ENCODE measurements around the gene ADGRL3. TPM values are rescaled to one million over a fixed set of nuclear protein-coding genes. Genes with fewer than 3 reads are reported as not detected.

ADGRL3 gene
- total RNA-seq, 1 donor from 2014 or later = 44.8 TPM

- no peak overlapping the region for H3K4me3 Mint-ChIP-seq (ENCODE audit: unreplicated experiment)
- no peak for DNase-seq (ENCODE audit: low spot score)
- H3K4me1 Mint-ChIP-seq (ENCODE audit: unreplicated experiment) = peaks cover 4% of the 10 kb centered on the region
- no peaks in the 10 kb centered on the region for H3K27me3 Mint-ChIP-seq (ENCODE audit: unreplicated experiment)
- no peak for TF ChIP-seq CTCF (IDR thresholded peaks at IDR 0.05; ENCODE audit: unreplicated experiment)
- no peak overlapping the region for H3K27ac Mint-ChIP-seq (ENCODE audit: unreplicated experiment)
- no peaks in the 10 kb centered on the region for H3K36me3 Mint-ChIP-seq (ENCODE audit: low read depth, unreplicated experiment)
- no peaks in the 10 kb centered on the region for H3K9me3 Mint-ChIP-seq (ENCODE audit: unreplicated experiment)
Measured at GRCh38 chr4:61540944-61541343, 340.8 kb downstream of the ADGRL3 start.

GRCh38 chr4:61541459-61541858 lies 341.3 kb downstream of the ADGRL3 start:
- no peak for TF ChIP-seq CTCF (IDR thresholded peaks at IDR 0.05; ENCODE audit: unreplicated experiment)
- no peak for DNase-seq (ENCODE audit: low spot score)
- Mint-ChIP-seq H3K9me3 (ENCODE audit: unreplicated experiment) (no peaks in the 10 kb centered on the region), H3K36me3 (ENCODE audit: low read depth, unreplicated experiment) (no peaks in the 10 kb centered on the region), H3K4me3 (ENCODE audit: unreplicated experiment) (no peak overlapping the region), H3K4me1 (ENCODE audit: unreplicated experiment) (peaks cover 4% of the 10 kb centered on the region), H3K27me3 (ENCODE audit: unreplicated experiment) (no peaks in the 10 kb centered on the region), H3K27ac (ENCODE audit: unreplicated experiment) (no peak overlapping the region)

- Mint-ChIP-seq H3K27me3 (ENCODE audit: unreplicated experiment) (no peaks in the 10 kb centered on the region), H3K4me3 (ENCODE audit: unreplicated experiment) (no peak overlapping the region), H3K9me3 (ENCODE audit: unreplicated experiment) (no peaks in the 10 kb centered on the region), H3K36me3 (ENCODE audit: low read depth, unreplicated experiment) (no peaks in the 10 kb centered on the region), H3K27ac (ENCODE audit: unreplicated experiment) (no peak overlapping the region), H3K4me1 (ENCODE audit: unreplicated experiment) (peaks cover 4% of the 10 kb centered on the region)
- no peak for TF ChIP-seq CTCF (IDR thresholded peaks at IDR 0.05; ENCODE audit: unreplicated experiment)
- DNase-seq (ENCODE audit: low spot score) = no peak
Measured at GRCh38 chr4:61543976-61544375, 343.9 kb downstream of the ADGRL3 start.

- Mint-ChIP-seq H3K27ac (ENCODE audit: unreplicated experiment) (no peak overlapping the region), H3K9me3 (ENCODE audit: unreplicated experiment) (no peaks in the 10 kb centered on the region), H3K4me1 (ENCODE audit: unreplicated experiment) (peaks cover 2% of the 10 kb centered on the region), H3K4me3 (ENCODE audit: unreplicated experiment) (no peak overlapping the region), H3K36me3 (ENCODE audit: low read depth, unreplicated experiment) (no peaks in the 10 kb centered on the region), H3K27me3 (ENCODE audit: unreplicated experiment) (no peaks in the 10 kb centered on the region)
- TF ChIP-seq CTCF (IDR thresholded peaks at IDR 0.05; ENCODE audit: unreplicated experiment) = no peak
- DNase-seq (ENCODE audit: low spot score) = no peak
Measured at GRCh38 chr4:61545902-61546480, 345.9 kb downstream of the ADGRL3 start.

GRCh38 chr4:61549336-61549735 lies 349.2 kb downstream of the ADGRL3 start:
- H3K4me1 Mint-ChIP-seq (ENCODE audit: unreplicated experiment) = no peaks in the 10 kb centered on the region
- no peaks in the 10 kb centered on the region for H3K27me3 Mint-ChIP-seq (ENCODE audit: unreplicated experiment)
- H3K27ac Mint-ChIP-seq (ENCODE audit: unreplicated experiment) = no peak overlapping the region
- no peaks in the 10 kb centered on the region for H3K9me3 Mint-ChIP-seq (ENCODE audit: unreplicated experiment)
- DNase-seq (ENCODE audit: low spot score) = no peak
- H3K36me3 Mint-ChIP-seq (ENCODE audit: low read depth, unreplicated experiment) = no peaks in the 10 kb centered on the region
- no peak overlapping the region for H3K4me3 Mint-ChIP-seq (ENCODE audit: unreplicated experiment)
- TF ChIP-seq CTCF (IDR thresholded peaks at IDR 0.05; ENCODE audit: unreplicated experiment) = no peak

Measured in endothelial cell (in vitro differentiated cells).